Activated effector memory CD4-positive, alpha-beta T cell treated with anti-CD3 and anti-CD28 coated beads, Interleukin-2, amount 50 U/mL, for 16 hours (primary cell): ENCODE measurements around the gene MAB21L1.

Source experiments
- DNase-seq: peaks from one replicate; pipeline ENCODE4 v3.0.0-alpha.2; 2020

Gene MAB21L1

GRCh38 chr13:35475960-35476943, at the start of gene MAB21L1:
Gene MAB21L1 (minus strand): TSS chr13:35476689. CDS start chr13:35476138, 551 bp downstream.
- DNase-seq, result no peak

GRCh38 chr13:35524171-35524570, 47.7 kb upstream of the MAB21L1 start:
- no peak for DNase-seq

GRCh38 chr13:35518337-35518946, 42.0 kb upstream of the MAB21L1 start:
- DNase-seq, result no peak

- DNase-seq, result no peak
These were observed 38.5 kb upstream of the MAB21L1 start for GRCh38 chr13:35514801-35515502.

GRCh38 chr13:35514061-35514477, 37.6 kb upstream of the MAB21L1 start:
- no peak for DNase-seq

GRCh38 chr13:35512271-35512920, 35.9 kb upstream of the MAB21L1 start:
- DNase-seq, result no peak

GRCh38 chr13:35502456-35502855, 26.0 kb upstream of the MAB21L1 start:
- DNase-seq, result no peak

GRCh38 chr13:35501661-35502235, 25.3 kb upstream of the MAB21L1 start:
- no peak for DNase-seq

- DNase-seq, result no peak
These were observed 23.7 kb upstream of the MAB21L1 start for GRCh38 chr13:35500144-35500543.

- no peak for DNase-seq
These were observed 23.2 kb upstream of the MAB21L1 start for GRCh38 chr13:35499676-35500075.

GRCh38 chr13:35499196-35499662, 22.7 kb upstream of the MAB21L1 start:
- DNase-seq, result no peak

GRCh38 chr13:35498231-35498630, 21.7 kb upstream of the MAB21L1 start:
- no peak for DNase-seq

GRCh38 chr13:35496761-35497386, 20.4 kb upstream of the MAB21L1 start:
- DNase-seq, result no peak

GRCh38 chr13:35496006-35496405, 19.5 kb upstream of the MAB21L1 start:
- no peak for DNase-seq

GRCh38 chr13:35489050-35489449, 12.6 kb upstream of the MAB21L1 start:
- DNase-seq, result no peak

GRCh38 chr13:35485424-35485823, 8.9 kb upstream of the MAB21L1 start:
- no peak for DNase-seq

- no peak for DNase-seq
These were observed 7.9 kb upstream of the MAB21L1 start for GRCh38 chr13:35484384-35484783.

- DNase-seq, result no peak
These were observed 7.3 kb upstream of the MAB21L1 start for GRCh38 chr13:35483761-35484160.

- no peak for DNase-seq
These were observed 6.0 kb upstream of the MAB21L1 start for GRCh38 chr13:35482527-35482926.

- no peak for DNase-seq
These were observed 5.3 kb upstream of the MAB21L1 start for GRCh38 chr13:35481777-35482176.

GRCh38 chr13:35480346-35480745, 3.9 kb upstream of the MAB21L1 start:
- no peak for DNase-seq

GRCh38 chr13:35479706-35480105, 3.2 kb upstream of the MAB21L1 start:
- DNase-seq, result no peak
